OCI-LY1 (cell line): ENCODE data around the gene ARID5A.

Experiments
- CTCF ChIP-seq: fragments of 200-600 bp; sonication (generic), shearing (Covaris generic); IDR thresholded peaks from 2 replicates; pipeline ENCODE4 v1.5.1; 2017; ENCODE audit warnings: mild to moderate bottlenecking, antibody characterized with exemption, low read length, moderate library complexity, mixed read lengths
- EZH2 ChIP-seq: fragments of 200-600 bp; sonication (generic), shearing (Covaris generic); IDR thresholded peaks from 2 replicates; pipeline ENCODE4 v1.8.0; 2017; ENCODE audit warnings: borderline replicate concordance, mixed run types, mild to moderate bottlenecking, antibody characterized with exemption, low read length, moderate library complexity, mixed read lengths

GRCh38 chr2:96512341-96512740, 24.2 kb upstream of the ARID5A start:
- no peak for TF ChIP-seq EZH2
- TF ChIP-seq CTCF: no peak
